Measurements from ENCODE around the gene DYNLT1. TPM values are rescaled to one million over a fixed set of nuclear protein-coding genes. Genes with fewer than 3 reads are reported as not detected.

Gene DYNLT1
- total RNA-seq, 1 donor, result 54.3 TPM

DNA sequence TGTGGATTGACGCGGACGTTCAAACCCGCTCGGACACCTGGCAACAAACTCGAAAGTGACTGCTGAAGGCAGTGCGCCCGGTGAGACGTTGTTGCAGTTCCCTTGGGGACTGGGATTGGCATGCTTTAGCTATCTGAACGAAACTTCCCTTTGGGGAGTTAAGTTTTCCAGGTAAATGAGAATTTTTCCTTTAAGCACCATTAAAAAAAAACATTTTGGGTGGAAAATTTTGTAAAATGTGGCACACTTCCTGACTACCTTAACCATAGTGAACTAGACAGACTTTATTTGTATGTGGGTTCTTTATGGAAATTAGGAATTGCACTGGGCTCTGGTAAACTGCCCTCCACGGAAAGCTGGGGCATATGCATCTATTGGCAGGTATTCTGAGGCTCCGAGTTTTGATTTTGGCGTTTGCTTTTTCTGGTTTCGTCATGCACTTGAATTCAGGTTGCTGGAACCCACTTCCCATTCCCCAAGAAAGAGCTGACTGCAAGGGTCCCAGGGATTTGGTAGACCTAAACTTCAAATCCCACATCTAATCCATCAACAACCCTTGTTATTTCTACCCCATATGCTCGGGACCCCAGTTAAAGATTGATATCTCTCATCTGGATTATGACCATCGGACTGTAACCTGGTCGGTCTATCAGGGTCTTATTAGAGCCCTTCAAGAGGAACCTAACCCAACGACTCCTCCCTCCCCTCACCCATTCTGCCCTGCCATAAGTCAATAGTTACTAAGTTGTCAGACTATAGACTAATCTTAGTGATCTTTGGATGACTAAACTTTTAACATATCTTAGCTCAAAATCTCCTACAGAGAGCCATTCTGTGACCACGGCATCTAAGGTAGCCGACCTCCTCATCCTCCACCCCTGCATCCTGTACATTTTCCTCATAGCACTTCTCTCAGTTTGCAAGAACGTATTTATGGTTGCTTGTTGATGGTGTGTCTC lies 800 bp upstream of the DYNLT1 start:
- Histone ChIP-seq H4K20me1 (ENCODE audit: insufficient read depth, low read length) (peaks cover 12% of the 10 kb centered on the region), H3K79me2 (ENCODE audit: insufficient read depth, low read length) (peaks cover 31% of the 10 kb centered on the region), H3K9me3 (ENCODE audit: low read depth, low read length) (no peaks in the 10 kb centered on the region), H3K27me3 (ENCODE audit: insufficient read depth, low read length) (no peaks in the 10 kb centered on the region), H2AFZ (ENCODE audit: low read length) (peak overlapping the region; percentile 79), H3K4me1 (ENCODE audit: insufficient read depth, low read length) (peaks cover 46% of the 10 kb centered on the region), H3K36me3 (ENCODE audit: insufficient read depth, low read length) (peaks cover 5% of the 10 kb centered on the region), H3K4me3 (ENCODE audit: insufficient read depth, low read length) (peak overlapping the region; percentile 85), H3K27ac (ENCODE audit: low read depth, low read length) (peak overlapping the region; percentile 92), H3K4me2 (ENCODE audit: insufficient read depth, low read length) (peak overlapping the region; percentile 88)
- TF ChIP-seq, protein P1, sequence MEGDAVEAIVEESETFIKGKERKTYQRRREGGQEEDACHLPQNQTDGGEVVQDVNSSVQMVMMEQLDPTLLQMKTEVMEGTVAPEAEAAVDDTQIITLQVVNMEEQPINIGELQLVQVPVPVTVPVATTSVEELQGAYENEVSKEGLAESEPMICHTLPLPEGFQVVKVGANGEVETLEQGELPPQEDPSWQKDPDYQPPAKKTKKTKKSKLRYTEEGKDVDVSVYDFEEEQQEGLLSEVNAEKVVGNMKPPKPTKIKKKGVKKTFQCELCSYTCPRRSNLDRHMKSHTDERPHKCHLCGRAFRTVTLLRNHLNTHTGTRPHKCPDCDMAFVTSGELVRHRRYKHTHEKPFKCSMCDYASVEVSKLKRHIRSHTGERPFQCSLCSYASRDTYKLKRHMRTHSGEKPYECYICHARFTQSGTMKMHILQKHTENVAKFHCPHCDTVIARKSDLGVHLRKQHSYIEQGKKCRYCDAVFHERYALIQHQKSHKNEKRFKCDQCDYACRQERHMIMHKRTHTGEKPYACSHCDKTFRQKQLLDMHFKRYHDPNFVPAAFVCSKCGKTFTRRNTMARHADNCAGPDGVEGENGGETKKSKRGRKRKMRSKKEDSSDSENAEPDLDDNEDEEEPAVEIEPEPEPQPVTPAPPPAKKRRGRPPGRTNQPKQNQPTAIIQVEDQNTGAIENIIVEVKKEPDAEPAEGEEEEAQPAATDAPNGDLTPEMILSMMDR (IDR thresholded peaks at IDR 0.05; ENCODE audit: extremely low read depth, low read depth, low read length), result no peak
- no peak for DNase-seq (ENCODE audit: insufficient read length, low spot score, missing footprints)

DNA sequence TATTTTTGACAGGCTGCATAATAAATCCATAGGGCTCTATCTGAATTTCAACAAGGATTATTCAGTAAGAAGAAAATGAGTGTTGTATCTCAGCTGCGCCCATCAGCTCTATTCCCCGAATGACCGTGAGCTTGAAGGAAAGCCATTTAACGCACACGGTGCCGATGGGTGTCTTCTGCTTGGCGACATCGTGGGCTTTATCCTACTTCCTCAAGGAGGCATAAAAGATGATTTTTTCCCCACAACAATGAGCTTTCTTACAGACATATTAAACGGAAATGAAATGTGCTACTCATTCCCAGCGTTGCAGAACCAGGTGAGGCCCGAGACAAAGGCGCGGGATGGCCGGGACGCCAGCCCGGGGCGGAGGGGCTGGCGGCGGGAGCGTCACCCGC lies 710 bp downstream of the DYNLT1 start:
- no peaks in the 10 kb centered on the region for H3K27me3 ChIP-seq (ENCODE audit: insufficient read depth, low read length)
- H3K27ac ChIP-seq (ENCODE audit: low read depth, low read length), result peak overlapping the region; percentile 92
- H4K20me1 ChIP-seq (ENCODE audit: insufficient read depth, low read length), result peaks cover 16% of the 10 kb centered on the region
- H3K36me3 ChIP-seq (ENCODE audit: insufficient read depth, low read length), result peaks cover 11% of the 10 kb centered on the region
- peaks cover 46% of the 10 kb centered on the region for H3K79me2 ChIP-seq (ENCODE audit: insufficient read depth, low read length)
- TF ChIP-seq, protein P1 (IDR thresholded peaks at IDR 0.05; ENCODE audit: extremely low read depth, low read depth, low read length), result no peak
- H3K4me1 ChIP-seq (ENCODE audit: insufficient read depth, low read length), result peaks cover 31% of the 10 kb centered on the region
- peak overlapping the region; percentile 88 for H3K4me2 ChIP-seq (ENCODE audit: insufficient read depth, low read length)
- no peaks in the 10 kb centered on the region for H3K9me3 ChIP-seq (ENCODE audit: low read depth, low read length)
- H3K4me3 ChIP-seq (ENCODE audit: insufficient read depth, low read length), result peak overlapping the region; percentile 85
- H2AFZ ChIP-seq (ENCODE audit: low read length), result no peak overlapping the region
- no peak for DNase-seq (ENCODE audit: insufficient read length, low spot score, missing footprints)

DNA sequence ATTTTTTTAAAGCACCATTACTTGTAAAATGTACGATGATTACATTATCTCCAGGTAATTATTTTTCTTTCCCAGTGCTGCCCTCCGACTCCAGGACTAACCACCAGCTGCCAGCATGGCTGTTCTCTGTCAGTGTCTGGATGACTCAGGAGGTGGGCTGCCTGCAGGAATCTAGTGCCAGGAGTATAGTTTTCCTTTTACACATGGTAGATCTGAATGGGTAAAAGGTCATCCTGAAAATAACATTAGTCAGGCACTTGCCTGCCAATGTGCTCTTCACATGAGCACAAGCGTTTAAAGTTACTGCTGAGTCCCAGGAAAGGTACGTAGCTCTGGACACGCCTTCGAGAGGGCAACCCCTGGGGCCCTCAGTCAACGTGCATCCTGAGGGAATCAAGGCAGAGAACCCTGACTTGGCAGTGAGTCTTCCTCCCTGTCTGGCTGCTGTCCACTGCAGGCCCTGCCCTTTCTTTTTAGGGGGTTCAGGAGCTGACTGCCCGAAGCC lies 2.4 kb downstream of the DYNLT1 start:
- Histone ChIP-seq H3K4me2 (ENCODE audit: insufficient read depth, low read length) (peak overlapping the region; percentile 88), H3K36me3 (ENCODE audit: insufficient read depth, low read length) (peaks cover 18% of the 10 kb centered on the region), H3K4me3 (ENCODE audit: insufficient read depth, low read length) (peak overlapping the region; percentile 85), H3K79me2 (ENCODE audit: insufficient read depth, low read length) (peaks cover 59% of the 10 kb centered on the region), H3K27me3 (ENCODE audit: insufficient read depth, low read length) (no peaks in the 10 kb centered on the region), H4K20me1 (ENCODE audit: insufficient read depth, low read length) (peaks cover 18% of the 10 kb centered on the region), H3K27ac (ENCODE audit: low read depth, low read length) (peak overlapping the region; percentile 92), H3K4me1 (ENCODE audit: insufficient read depth, low read length) (peaks cover 36% of the 10 kb centered on the region), H3K9me3 (ENCODE audit: low read depth, low read length) (no peaks in the 10 kb centered on the region), H2AFZ (ENCODE audit: low read length) (no peak overlapping the region)
- DNase-seq (ENCODE audit: insufficient read length, low spot score, missing footprints), result peak; percentile 98
- TF ChIP-seq, protein P1 (IDR thresholded peaks at IDR 0.05; ENCODE audit: extremely low read depth, low read depth, low read length), result no peak

- no peak overlapping the region for H2AFZ ChIP-seq (ENCODE audit: low read length)
- H3K79me2 ChIP-seq (ENCODE audit: insufficient read depth, low read length), result peaks cover 66% of the 10 kb centered on the region
- peaks cover 18% of the 10 kb centered on the region for H4K20me1 ChIP-seq (ENCODE audit: insufficient read depth, low read length)
- TF ChIP-seq, protein P1 (IDR thresholded peaks at IDR 0.05; ENCODE audit: extremely low read depth, low read depth, low read length), result no peak
- H3K4me1 ChIP-seq (ENCODE audit: insufficient read depth, low read length), result peaks cover 33% of the 10 kb centered on the region
- no peak overlapping the region for H3K4me2 ChIP-seq (ENCODE audit: insufficient read depth, low read length)
- H3K4me3 ChIP-seq (ENCODE audit: insufficient read depth, low read length), result no peak overlapping the region
- no peaks in the 10 kb centered on the region for H3K9me3 ChIP-seq (ENCODE audit: low read depth, low read length)
- H3K27me3 ChIP-seq (ENCODE audit: insufficient read depth, low read length), result no peaks in the 10 kb centered on the region
- DNase-seq (ENCODE audit: insufficient read length, low spot score, missing footprints), result no peak
- H3K27ac ChIP-seq (ENCODE audit: low read depth, low read length), result peak overlapping the region; percentile 8
- H3K36me3 ChIP-seq (ENCODE audit: insufficient read depth, low read length), result peaks cover 29% of the 10 kb centered on the region
These were observed 4.0 kb downstream of the DYNLT1 start for GRCh38 chr6:158640519-158640918.
